Thoracic aorta (tissue), 2 donors: ENCODE data around the gene TXNRD2. TPM values are rescaled to one million over a fixed set of nuclear protein-coding genes. Genes with fewer than 3 reads are reported as not detected.

Experiments used
- ATAC-seq: fragments of 150-250 bp; one replicate; pipeline ENCODE4 v1.8.0; 2017; ENCODE audit warnings: low read depth; ENCODE audit not compliant: insufficient number of reproducible peaks, low FRiP score
- DNase-seq: peaks from one replicate; pipeline ENCODE4 v3.0.0-alpha.2; 2020; ENCODE audit warnings: low spot score
- H3K27ac ChIP-seq, 2 donors: fragments of 200-600 bp; sonication (generic); 1 replicate in 1 of 2; 2 replicates in 1 of 2; pipeline ENCODE4 v1.5.1; 2016; ENCODE audit warnings: mild to moderate bottlenecking in 2 of 2, moderate library complexity in 2 of 2
- H3K27me3 ChIP-seq: fragments of 200-600 bp; sonication (generic); replicated peaks from 2 replicates; pipeline ENCODE4 v1.6.0; 2016; ENCODE audit warnings: mild to moderate bottlenecking; ENCODE audit not compliant: insufficient read depth
- H3K36me3 ChIP-seq: fragments of 200-600 bp; sonication (generic); one replicate; pipeline ENCODE4 v1.5.1; 2016
- H3K4me1 ChIP-seq, 2 donors: fragments of 200-600 bp; sonication (generic); 1 replicate in 1 of 2; 2 replicates in 1 of 2; pipeline versions ENCODE4 v1.5.1 to v1.6.0; 2016; ENCODE audit warnings: low read depth in 2 of 2, mild to moderate bottlenecking in 1 of 2; ENCODE audit not compliant: control insufficient read depth in 1 of 2
- H3K4me3 ChIP-seq: fragments of 200-600 bp; sonication (generic); 2 replicates; pipeline ENCODE4 v1.5.1; 2016; ENCODE audit warnings: mild to moderate bottlenecking
- H3K9me3 ChIP-seq: fragments of 200-600 bp; sonication (generic); 2 replicates; pipeline ENCODE4 v1.5.1; 2016
- total RNA-seq, 2 donors: library from RNA; depleted of rRNA; stranded (reverse); fragments of >200 nt; gene quantifications; one replicate each; pipeline versions ENCODE4 v1.1.0 to v1.2.3, GENCODE V29; 2016
- TF ChIP-seq, protein P1 (sequence below): fragments of 200-600 bp; sonication (generic); IDR thresholded peaks from one replicate; pipeline ENCODE4 v1.5.1; 2019; ENCODE audit warnings: antibody characterized with exemption

TXNRD2 gene
- total RNA-seq, 2 donors from 2014 or later: 27.4 to 37.6 TPM

DNA sequence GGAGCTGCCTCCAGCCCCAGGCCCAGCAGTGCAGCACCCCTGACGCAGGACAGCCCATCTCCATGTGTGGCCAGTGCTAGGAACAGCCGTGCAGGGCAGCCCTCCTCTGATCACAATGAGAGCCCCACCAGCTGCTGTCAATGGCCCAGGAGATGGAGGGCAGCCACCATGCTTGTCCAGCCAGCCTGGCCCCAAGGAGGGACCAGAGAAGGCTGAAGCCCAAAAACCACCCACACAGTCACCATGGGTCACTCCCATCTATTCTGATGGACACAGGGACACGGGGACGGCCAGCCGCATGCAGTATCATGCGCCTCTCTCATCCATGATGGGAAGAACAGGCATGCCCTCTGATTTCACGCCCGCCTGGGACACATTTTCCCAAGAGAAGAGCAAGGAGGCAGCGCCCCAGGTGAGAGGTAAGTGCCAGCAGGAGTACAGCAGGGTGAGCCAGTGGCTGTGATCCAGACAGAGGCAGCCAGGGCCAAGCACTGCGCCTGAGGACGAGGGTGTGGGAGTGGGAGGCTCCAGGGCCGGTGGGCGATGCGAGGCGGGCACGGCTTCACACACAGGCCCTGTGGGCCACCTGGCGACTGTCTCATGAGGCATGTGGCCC lies 53.4 kb downstream of the TXNRD2 start:
- no peak for ATAC-seq
- Histone ChIP-seq H3K36me3 (peaks cover 9% of the 10 kb centered on the region), H3K4me3 (no peak overlapping the region), H3K4me1 (no peaks in the 10 kb centered on the region), H3K27ac (no peak overlapping the region), H3K27me3 (no peaks in the 10 kb centered on the region), H3K9me3 (no peaks in the 10 kb centered on the region)
- TF ChIP-seq, protein P1, sequence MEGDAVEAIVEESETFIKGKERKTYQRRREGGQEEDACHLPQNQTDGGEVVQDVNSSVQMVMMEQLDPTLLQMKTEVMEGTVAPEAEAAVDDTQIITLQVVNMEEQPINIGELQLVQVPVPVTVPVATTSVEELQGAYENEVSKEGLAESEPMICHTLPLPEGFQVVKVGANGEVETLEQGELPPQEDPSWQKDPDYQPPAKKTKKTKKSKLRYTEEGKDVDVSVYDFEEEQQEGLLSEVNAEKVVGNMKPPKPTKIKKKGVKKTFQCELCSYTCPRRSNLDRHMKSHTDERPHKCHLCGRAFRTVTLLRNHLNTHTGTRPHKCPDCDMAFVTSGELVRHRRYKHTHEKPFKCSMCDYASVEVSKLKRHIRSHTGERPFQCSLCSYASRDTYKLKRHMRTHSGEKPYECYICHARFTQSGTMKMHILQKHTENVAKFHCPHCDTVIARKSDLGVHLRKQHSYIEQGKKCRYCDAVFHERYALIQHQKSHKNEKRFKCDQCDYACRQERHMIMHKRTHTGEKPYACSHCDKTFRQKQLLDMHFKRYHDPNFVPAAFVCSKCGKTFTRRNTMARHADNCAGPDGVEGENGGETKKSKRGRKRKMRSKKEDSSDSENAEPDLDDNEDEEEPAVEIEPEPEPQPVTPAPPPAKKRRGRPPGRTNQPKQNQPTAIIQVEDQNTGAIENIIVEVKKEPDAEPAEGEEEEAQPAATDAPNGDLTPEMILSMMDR: no peak
- no peak for DNase-seq

GRCh38 chr22:19887256-19887985 lies 54.2 kb downstream of the TXNRD2 start:
- H3K4me1 ChIP-seq: no peaks in the 10 kb centered on the region
- H3K4me3 ChIP-seq: no peak overlapping the region
- no peaks in the 10 kb centered on the region for H3K9me3 ChIP-seq
- peaks cover 12% of the 10 kb centered on the region for H3K36me3 ChIP-seq
- TF ChIP-seq, protein P1: no peak
- DNase-seq: no peak
- no peaks in the 10 kb centered on the region for H3K27me3 ChIP-seq
- H3K27ac ChIP-seq: no peak overlapping the region
- ATAC-seq: no peak

GRCh38 chr22:19886605-19887255 lies 54.9 kb downstream of the TXNRD2 start:
- H3K4me1 ChIP-seq: peaks cover 0 to 5% of the 10 kb centered on the region in 2 donors
- TF ChIP-seq, protein P1: no peak
- H3K9me3 ChIP-seq: no peaks in the 10 kb centered on the region
- peaks cover 12% of the 10 kb centered on the region for H3K36me3 ChIP-seq
- H3K27ac ChIP-seq: peak overlapping the region in 1 of 2 donors; percentile 19
- H3K27me3 ChIP-seq: no peaks in the 10 kb centered on the region
- H3K4me3 ChIP-seq: no peak overlapping the region
- ATAC-seq (no peak), DNase-seq (no peak)

DNA sequence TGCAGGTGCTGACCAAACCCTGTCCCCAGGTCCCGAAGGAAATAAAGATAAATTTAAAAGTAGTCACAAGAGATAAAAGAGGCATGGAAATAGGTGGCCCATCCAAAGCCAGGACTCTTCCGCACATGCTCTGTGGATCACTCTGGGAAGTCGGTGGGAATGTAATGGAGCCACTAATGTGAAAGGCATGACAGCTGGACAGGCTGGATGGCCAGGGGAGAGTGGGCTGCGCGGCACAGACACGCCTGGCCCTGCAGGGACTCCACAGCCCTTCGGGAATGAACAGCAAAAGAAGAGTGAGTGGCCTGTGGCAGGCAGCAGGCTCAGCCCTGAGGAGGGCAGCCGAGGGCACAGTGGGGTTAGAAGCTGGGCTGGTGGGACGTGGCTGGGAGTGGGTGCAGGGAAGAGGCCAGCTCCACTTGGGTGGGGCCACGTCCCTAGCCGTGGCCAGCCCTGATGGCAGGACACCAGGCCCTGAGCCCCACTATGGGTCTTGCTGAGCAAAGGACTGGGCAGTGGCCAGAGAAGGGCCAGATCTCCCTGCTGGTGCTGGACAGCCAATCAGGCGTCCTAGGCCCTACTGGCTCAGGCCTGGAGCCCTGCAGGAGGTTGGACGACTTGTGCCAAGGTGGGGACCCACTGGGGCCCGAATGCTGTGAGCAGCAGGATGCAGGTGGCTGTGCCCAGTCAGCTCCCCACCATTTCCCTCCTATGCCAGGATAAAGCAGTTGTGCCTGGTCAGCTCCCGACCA lies 55.6 kb downstream of the TXNRD2 start:
- Histone ChIP-seq H3K27ac (peak overlapping the region in 1 of 2 donors; percentile 19), H3K4me3 (no peak overlapping the region), H3K9me3 (no peaks in the 10 kb centered on the region), H3K4me1 (peaks cover 0 to 12% of the 10 kb centered on the region in 2 donors), H3K27me3 (no peaks in the 10 kb centered on the region), H3K36me3 (peaks cover 12% of the 10 kb centered on the region)
- TF ChIP-seq, protein P1: no peak
- no peak for ATAC-seq
- no peak for DNase-seq
